Fibroblast of the aortic adventitia (primary cell): Measurements from ENCODE around the gene DYNC1I1. TPM values are rescaled to one million over a fixed set of nuclear protein-coding genes. Genes with fewer than 3 reads are reported as not detected.

Source experiments
- DNase-seq: peaks from one replicate; pipeline ENCODE4 v3.0.0-alpha.2; 2010; ENCODE audit warnings: low read depth
- H3K4me3 ChIP-seq: 2 replicates; pipeline ENCODE4 v1.5.1; 2011; ENCODE audit warnings: low read depth, mild to moderate bottlenecking, control low read depth, low read length, moderate library complexity
- total RNA-seq: library from RNA; depleted of rRNA; stranded (reverse); fragments of >200 nt; gene quantifications from 2 replicates; pipeline ENCODE4 v1.2.3, GENCODE V29; 2012; ENCODE audit warnings: low replicate concordance
- TF ChIP-seq, protein P1 (sequence below): IDR thresholded peaks from 2 replicates; pipeline ENCODE4 v1.5.1; 2011; ENCODE audit warnings: mild to moderate bottlenecking, low read length, control low read depth, inconsistent platforms; ENCODE audit not compliant: insufficient read depth

Gene DYNC1I1
- total RNA-seq, 1 donor: 0.54 TPM

DNA sequence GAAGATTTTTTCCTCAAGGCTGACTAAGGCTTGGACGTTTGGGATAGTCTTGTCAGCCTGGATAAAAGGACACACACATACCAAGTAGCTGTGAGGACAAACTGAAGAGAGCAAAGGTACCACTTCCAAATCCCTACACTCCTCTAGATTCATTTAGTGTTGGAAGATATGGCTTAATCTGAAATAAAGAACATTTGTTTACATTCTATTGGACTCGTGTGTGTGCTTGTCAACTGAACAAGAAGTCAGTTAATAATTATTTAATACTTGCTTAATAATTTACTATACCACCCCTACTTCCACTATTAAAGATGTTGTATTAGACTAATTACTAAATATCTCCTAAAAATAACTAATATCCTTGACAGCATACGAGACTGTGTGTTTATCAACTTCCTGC lies 23.3 kb upstream of the DYNC1I1 start:
- H3K4me3 ChIP-seq: no peak overlapping the region
- TF ChIP-seq, protein P1, sequence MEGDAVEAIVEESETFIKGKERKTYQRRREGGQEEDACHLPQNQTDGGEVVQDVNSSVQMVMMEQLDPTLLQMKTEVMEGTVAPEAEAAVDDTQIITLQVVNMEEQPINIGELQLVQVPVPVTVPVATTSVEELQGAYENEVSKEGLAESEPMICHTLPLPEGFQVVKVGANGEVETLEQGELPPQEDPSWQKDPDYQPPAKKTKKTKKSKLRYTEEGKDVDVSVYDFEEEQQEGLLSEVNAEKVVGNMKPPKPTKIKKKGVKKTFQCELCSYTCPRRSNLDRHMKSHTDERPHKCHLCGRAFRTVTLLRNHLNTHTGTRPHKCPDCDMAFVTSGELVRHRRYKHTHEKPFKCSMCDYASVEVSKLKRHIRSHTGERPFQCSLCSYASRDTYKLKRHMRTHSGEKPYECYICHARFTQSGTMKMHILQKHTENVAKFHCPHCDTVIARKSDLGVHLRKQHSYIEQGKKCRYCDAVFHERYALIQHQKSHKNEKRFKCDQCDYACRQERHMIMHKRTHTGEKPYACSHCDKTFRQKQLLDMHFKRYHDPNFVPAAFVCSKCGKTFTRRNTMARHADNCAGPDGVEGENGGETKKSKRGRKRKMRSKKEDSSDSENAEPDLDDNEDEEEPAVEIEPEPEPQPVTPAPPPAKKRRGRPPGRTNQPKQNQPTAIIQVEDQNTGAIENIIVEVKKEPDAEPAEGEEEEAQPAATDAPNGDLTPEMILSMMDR: no peak
- no peak for DNase-seq

DNA sequence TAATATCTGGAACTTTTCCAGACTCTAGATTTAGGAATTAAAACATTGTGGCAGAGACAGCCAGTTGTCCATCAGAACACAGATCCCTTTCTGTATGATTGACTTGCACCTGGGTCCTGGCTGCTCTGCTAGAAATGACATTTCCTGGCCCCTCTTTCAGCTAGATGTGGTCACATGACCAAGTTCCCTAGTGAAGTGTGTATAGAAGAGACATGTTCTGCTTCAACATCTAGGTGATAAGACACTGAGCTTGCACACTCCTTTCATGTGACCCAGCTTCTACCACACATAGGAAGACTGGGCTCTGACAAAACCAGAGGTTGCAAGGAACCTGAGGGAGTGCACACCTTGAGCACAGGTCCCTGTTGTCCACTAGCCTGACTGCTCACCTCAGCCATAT lies 22.8 kb upstream of the DYNC1I1 start:
- TF ChIP-seq, protein P1: no peak
- no peak overlapping the region for H3K4me3 ChIP-seq
- no peak for DNase-seq

DNA sequence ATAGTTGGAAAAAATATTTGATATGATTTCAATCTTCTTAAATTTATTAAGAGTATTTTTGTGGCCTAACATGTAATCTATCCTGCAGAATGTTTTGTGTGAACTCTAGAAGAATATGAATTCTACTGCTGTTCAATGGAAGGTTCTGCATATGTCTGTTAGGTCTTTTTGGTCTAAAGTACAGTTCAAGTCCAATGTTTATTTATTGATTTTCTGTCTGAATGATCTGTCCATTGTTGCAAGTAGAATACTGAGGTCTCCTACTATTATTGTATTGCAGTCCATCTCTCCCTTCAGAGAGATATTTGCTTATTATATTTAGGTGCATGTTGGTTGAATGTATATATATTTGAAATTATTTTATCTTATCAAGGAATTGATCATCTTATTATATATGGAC lies 18.9 kb upstream of the DYNC1I1 start:
- no peak overlapping the region for H3K4me3 ChIP-seq
- TF ChIP-seq, protein P1: no peak
- DNase-seq: no peak

DNA sequence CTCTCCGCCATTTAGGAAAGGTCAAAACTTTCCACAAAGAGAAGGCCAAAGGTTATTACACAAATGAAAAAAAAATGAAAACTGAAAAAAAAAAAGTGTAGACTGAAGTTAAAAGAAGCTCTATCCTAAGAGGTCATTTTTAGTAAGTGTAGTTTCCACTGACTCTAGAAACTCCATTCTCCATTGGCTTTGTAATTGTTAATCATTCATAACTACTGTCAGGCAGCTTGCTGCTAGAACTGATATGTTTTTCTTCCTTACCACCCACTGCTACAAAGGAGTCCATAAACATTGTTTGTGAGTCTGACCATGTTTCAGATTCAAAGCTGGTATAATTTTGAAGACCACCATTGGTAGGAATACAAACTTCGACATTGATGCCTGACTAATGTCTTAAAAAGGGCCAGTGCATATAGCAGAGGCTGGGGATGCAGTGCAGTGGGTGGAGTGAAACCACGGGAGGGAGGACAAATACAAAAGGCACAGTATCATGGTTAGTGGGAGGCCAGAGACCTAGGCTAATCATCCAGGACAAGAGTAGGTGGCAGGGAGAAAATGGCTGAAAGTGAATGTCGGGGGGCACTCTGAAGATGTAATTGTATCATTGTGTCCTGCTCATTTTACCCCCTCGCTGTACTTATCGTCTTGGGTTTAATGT lies 16.9 kb upstream of the DYNC1I1 start:
- no peak for DNase-seq
- no peak overlapping the region for H3K4me3 ChIP-seq
- TF ChIP-seq, protein P1: no peak

DNA sequence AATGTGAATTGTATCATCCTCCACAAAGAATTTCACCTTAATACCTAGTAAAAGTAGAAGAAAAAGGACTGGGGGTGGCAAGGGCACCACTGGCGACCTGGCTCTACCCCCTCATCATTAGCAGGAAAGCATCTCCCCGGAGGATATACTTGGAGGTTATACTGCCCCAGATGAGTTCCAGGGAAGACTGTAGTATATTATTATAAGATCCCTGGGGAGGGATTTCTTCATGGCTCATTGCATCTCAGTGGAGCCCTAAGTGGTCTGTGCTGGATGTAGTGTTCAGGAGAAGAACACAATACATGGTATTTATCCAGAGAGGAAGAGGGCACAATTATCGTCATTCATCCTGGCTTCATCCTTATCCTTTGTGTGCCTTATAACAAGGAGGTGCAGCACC lies 14.2 kb upstream of the DYNC1I1 start:
- no peak for DNase-seq
- TF ChIP-seq, protein P1: no peak
- H3K4me3 ChIP-seq: no peak overlapping the region

DNA sequence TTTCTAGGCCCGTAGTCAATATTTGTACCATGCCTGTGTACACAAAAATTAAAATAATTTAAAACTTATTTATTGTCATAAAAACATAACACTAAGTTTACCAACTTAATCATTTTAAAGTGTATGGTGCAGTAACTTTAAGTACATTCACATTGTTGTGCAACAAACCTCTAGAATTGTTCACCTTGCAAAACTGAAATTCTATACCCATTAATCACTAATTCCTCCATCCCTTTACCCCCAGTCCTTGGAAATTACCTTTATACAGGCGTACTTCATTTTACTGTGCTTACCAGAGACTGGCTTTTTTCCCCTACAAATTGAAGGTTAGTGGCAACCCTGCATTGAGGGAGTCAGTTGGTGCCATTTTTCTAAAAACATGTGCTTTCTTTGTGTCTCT lies 6.3 kb upstream of the DYNC1I1 start:
- H3K4me3 ChIP-seq: no peak overlapping the region
- TF ChIP-seq, protein P1: no peak
- no peak for DNase-seq

DNA sequence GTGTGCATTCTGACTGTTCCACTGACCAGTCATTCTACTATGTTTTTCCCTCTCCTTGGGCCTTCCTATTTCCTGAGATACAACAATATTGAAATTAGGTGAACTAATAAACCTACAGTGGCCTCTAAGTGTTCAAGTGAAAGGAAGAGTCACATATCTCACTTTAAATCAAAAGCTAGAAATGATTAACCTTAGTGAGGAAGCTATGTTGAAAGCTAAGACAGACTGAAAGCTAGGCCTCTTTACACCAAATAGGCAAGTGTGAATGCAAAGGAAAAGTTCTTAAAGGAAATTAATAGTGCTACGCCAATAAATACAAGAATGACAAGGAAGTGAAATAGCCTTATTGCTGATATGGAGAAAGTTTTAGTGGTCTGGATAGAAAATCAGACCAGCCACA lies 5.7 kb upstream of the DYNC1I1 start:
- no peak overlapping the region for H3K4me3 ChIP-seq
- no peak for DNase-seq
- TF ChIP-seq, protein P1: no peak
